K562 (cell line): Measurements from ENCODE around the gene OGFR. TPM values are rescaled to one million over a fixed set of nuclear protein-coding genes. Genes with fewer than 3 reads are reported as not detected.

ENCODE experiments used
- FOXJ3 ChIP-seq: sonication (generic); formaldehyde crosslinking; IDR thresholded peaks from 2 replicates; pipeline ENCODE4 v1.4.0; 2020; ENCODE audit warnings: mild to moderate bottlenecking, missing genetic modification reagents
- FOXP1 ChIP-seq: sonication (generic); formaldehyde crosslinking; IDR thresholded peaks from 2 replicates; pipeline ENCODE4 v1.8.0; 2022; ENCODE audit warnings: mild to moderate bottlenecking, missing genetic modification reagents
- FOXP4 ChIP-seq: sonication (generic); formaldehyde crosslinking; IDR thresholded peaks from 2 replicates; pipeline ENCODE4 v1.8.0; 2022; ENCODE audit warnings: mild to moderate bottlenecking, missing genetic modification reagents, borderline replicate concordance
- HDAC1 ChIP-seq, 2 experiments: fragments of 450-650 bp; IDR thresholded peaks; 2 replicates each; pipeline ENCODE4 v1.6.1; 2016 to 2017; ENCODE audit warnings: inconsistent platforms in 1 of 2, mild to moderate bottlenecking in 1 of 2, moderate library complexity in 1 of 2
- MAFF ChIP-seq: IDR thresholded peaks from 2 replicates; pipeline ENCODE4 v1.6.1; 2012; ENCODE audit warnings: low read length, improper control_type of control experiment
- POLR2B ChIP-seq: fragments of 450-650 bp; IDR thresholded peaks from 2 replicates; pipeline ENCODE4 v1.6.1; 2018; ENCODE audit warnings: low read depth; ENCODE audit not compliant: partially characterized antibody
- RAD51 ChIP-seq: fragments of 450-650 bp; IDR thresholded peaks from 2 replicates; pipeline ENCODE4 v1.7.1; 2016; ENCODE audit warnings: low read depth, mild to moderate bottlenecking, borderline replicate concordance
- REST ChIP-seq, 2 experiments: fragments of 450-650 bp; formaldehyde crosslinking in 1 of 2; IDR thresholded peaks; 2 replicates each; pipeline versions ENCODE4 v1.4.0 to v1.6.1; 2014 to 2020; ENCODE audit warnings: mild to moderate bottlenecking in 2 of 2, borderline replicate concordance in 1 of 2, low read depth in 1 of 2
- SMARCB1 ChIP-seq: IDR thresholded peaks from 2 replicates; pipeline ENCODE4 v1.6.1; 2011; ENCODE audit warnings: improper control_type of control experiment, low read depth; ENCODE audit not compliant: insufficient read length
- SOX6 ChIP-seq: fragments of 450-650 bp; IDR thresholded peaks from 2 replicates; pipeline ENCODE4 v1.6.1; 2014; ENCODE audit warnings: mild to moderate bottlenecking
- ZNF449 ChIP-seq: fragments of 250-450 bp; sonication (Bioruptor Pico); IDR thresholded peaks from 2 replicates; pipeline ENCODE4 v1.8.0; 2022; ENCODE audit warnings: moderate library complexity, mild to moderate bottlenecking, inconsistent platforms
- ZNF512 ChIP-seq: IDR thresholded peaks from 2 replicates; pipeline ENCODE4 v1.6.1; 2016; ENCODE audit warnings: missing genetic modification characterization, missing compliant biosample characterization
- ZNF668 ChIP-seq: fragments of 250-450 bp; sonication (Bioruptor Pico); IDR thresholded peaks from 2 replicates; pipeline ENCODE4 v1.8.0; 2022; ENCODE audit warnings: mild to moderate bottlenecking, inconsistent platforms
- polyA plus RNA-seq, 8 experiments: library from polyadenylated mRNA; depleted of rRNA in 4 of 8; stranded (reverse) in 5 of 8; unstranded in 3 of 8; fragments of >200 nt; fragmentation: Nextera tagmentation in 2 of 8; fragmentation: Illumina TruSeq in 1 of 8; extraction: Ambion mirVana in 2 of 8; extraction: Trizol in 1 of 8; gene quantifications; 2 replicates each; pipeline versions ENCODE4 v1.2.1 to v1.2.3, GENCODE V29; 2011 to 2014; ENCODE audit warnings: inconsistent platforms in 1 of 8, missing spikeins in 1 of 8
- total RNA-seq, 7 experiments: library from RNA; depleted of rRNA in 6 of 7; stranded (reverse); fragments of >200 nt in 6 of 7; fragmentation: Illumina TruSeq in 2 of 7; extraction: Trizol in 2 of 7; gene quantifications; 2 replicates each; pipeline versions ENCODE4 v1.2.1 to v1.2.3, GENCODE V29; 2011 to 2021; ENCODE audit warnings: low replicate concordance in 1 of 7

OGFR gene
- total and polyA plus RNA-seq, 9 of the 15 experiments (the other 6 are each of a cell fraction or from before 2014, with no cell fraction given): 0.39 to 56.3 (median 17.5) TPM

- TF ChIP-seq RAD51: 0 out of 2 replicates have a peak, but pooled peaks have one; percentile 16
- TF ChIP-seq ZNF449 (CRISPR knock-in tag): no peak
- no peak for TF ChIP-seq FOXJ3 (CRISPR knock-in tag)
- peak; percentile 45; the same call in 1 of the 2 replicates for TF ChIP-seq FOXP4
- peak; percentile 31 for TF ChIP-seq POLR2B
- TF ChIP-seq MAFF: no peak
- TF ChIP-seq SOX6: peak; percentile 31; the same call in 1 of the 2 replicates
- TF ChIP-seq HDAC1 (IDR thresholded peaks at IDR 0.05): peak in 1 of 2 experiments; percentile 84; a peak in 2 of 4 replicates
- TF ChIP-seq REST (IDR thresholded peaks at IDR 0.05; ENCODE audit: borderline replicate concordance): no peak
- TF ChIP-seq REST (CRISPR knock-in tag; IDR thresholded peaks at IDR 0.05; ENCODE audit: low read depth): peak; percentile 70; the same call in 1 of the 2 replicates
- TF ChIP-seq FOXP1: peak; percentile 69; the same call in 1 of the 2 replicates
- no peak for TF ChIP-seq SMARCB1
- TF ChIP-seq ZNF512 (tag): no peak
- TF ChIP-seq ZNF668: no peak
Observed at GRCh38 chr20:62861726-62862336, 57.2 kb downstream of the OGFR start, which contains the start of gene TCFL5 (continued).
